T-cell (primary cell): ENCODE data around the gene GAGE10. TPM values are rescaled to one million over a fixed set of nuclear protein-coding genes. Genes with fewer than 3 reads are reported as not detected.

Experiments
- ATAC-seq, 4 experiments: fragments of 200-7000 bp in 3 of 4; fragments of 150-1000 bp in 1 of 4; cut with Tn5 transposase; replicated peaks in 1 of 4; 1 replicate in 3 of 4; 2 replicates in 1 of 4; pipeline ENCODE4 v1.10.0; 2021; ENCODE audit warnings: moderate library complexity in 3 of 4, mild to moderate bottlenecking in 2 of 4, moderate number of reproducible peaks in 1 of 4
- CTCF ChIA-PET, 2 donors: fragments of 300-600 bp; sonication (Branson Sonifier 250); formaldehyde crosslinking; loops; one replicate each; lab custom pipeline; 2022; ENCODE audit warnings: antibody characterized with exemption in 2 of 2; lab: Charles Lee
- POLR2A ChIA-PET, 2 donors: fragments of 300-600 bp; sonication (Branson Sonifier 250); formaldehyde crosslinking; loops; one replicate each; lab custom pipeline; 2022; ENCODE audit warnings: antibody characterized with exemption in 2 of 2; lab: Charles Lee
- DNase-seq, 35 experiments: peaks; one replicate each; pipeline versions ENCODE4 v3.0.0 to v3.0.0-alpha.2; 2013 to 2023
- H3K27ac ChIP-seq: one replicate; pipeline ENCODE4 v1.5.1; 2013; ENCODE audit warnings: low read length
- H3K27me3 ChIP-seq, 2 experiments: replicated peaks in 1 of 2; 1 replicate in 1 of 2; 2 replicates in 1 of 2; pipeline versions ENCODE4 v1.6.1 to v1.7.0; 2013; ENCODE audit warnings: low read length in 1 of 2, mixed read lengths in 1 of 2; ENCODE audit not compliant: control insufficient read depth in 2 of 2, insufficient read depth in 2 of 2; ENCODE audit errors: extremely low read depth in 1 of 2
- H3K36me3 ChIP-seq, 2 donors: 1 replicate in 1 of 2; 2 replicates in 1 of 2; pipeline versions ENCODE4 v1.6.1 to v1.7.0; 2013; ENCODE audit warnings: low read length in 1 of 2; ENCODE audit not compliant: control insufficient read depth in 2 of 2, insufficient read depth in 1 of 2; ENCODE audit errors: extremely low read depth in 1 of 2
- H3K4me1 ChIP-seq, 2 experiments: 1 replicate in 1 of 2; 2 replicates in 1 of 2; pipeline versions ENCODE4 v1.6.1 to v1.7.0; 2013; ENCODE audit warnings: low read length in 2 of 2, mixed read lengths in 1 of 2; ENCODE audit not compliant: insufficient read depth in 2 of 2, control insufficient read depth in 1 of 2; ENCODE audit errors: extremely low read depth in 1 of 2
- H3K4me3 ChIP-seq, 2 donors: 1 replicate in 1 of 2; 2 replicates in 1 of 2; pipeline versions ENCODE4 v1.5.1 to v1.7.0; 2013; ENCODE audit warnings: mild to moderate bottlenecking in 2 of 2, low read length in 1 of 2, moderate library complexity in 1 of 2; ENCODE audit not compliant: control insufficient read depth in 1 of 2; ENCODE audit errors: extremely low read depth in 1 of 2
- H3K9me3 ChIP-seq: 2 replicates; pipeline ENCODE4 v1.7.0; 2013
- H3K27ac Mint-ChIP-seq, 2 donors: one replicate each; pipeline ENCODE4 v1.8.0; 2020 to 2021; ENCODE audit warnings: mild to moderate bottlenecking in 2 of 2, mixed read lengths in 2 of 2
- H3K27me3 Mint-ChIP-seq, 2 donors: one replicate each; pipeline ENCODE4 v1.8.0; 2021 to 2022; ENCODE audit warnings: mixed read lengths in 2 of 2
- H3K36me3 Mint-ChIP-seq: one replicate; pipeline ENCODE4 v1.8.0; 2021; ENCODE audit warnings: mixed read lengths
- H3K4me1 Mint-ChIP-seq, 3 donors: one replicate each; pipeline ENCODE4 v1.8.0; 2020 to 2022; ENCODE audit warnings: mixed read lengths in 3 of 3, mild to moderate bottlenecking in 1 of 3
- H3K4me3 Mint-ChIP-seq, 3 donors: one replicate each; pipeline ENCODE4 v1.8.0; 2020 to 2022; ENCODE audit warnings: mild to moderate bottlenecking in 3 of 3, mixed read lengths in 3 of 3, moderate library complexity in 3 of 3
- H3K9me3 Mint-ChIP-seq, 3 donors: one replicate each; pipeline ENCODE4 v1.8.0; 2020 to 2022; ENCODE audit warnings: mixed read lengths in 3 of 3
- WGBS: methylation state at CpG from one replicate; pipeline ENCODE4 v1.1.5; 2013; ENCODE audit warnings: missing lambda C conversion rate; ENCODE audit not compliant: insufficient coverage; 5-methylcytosine and 5-hydroxymethylcytosine counted together
- total RNA-seq, 35 experiments: library from RNA in 6 of 35; stranded (reverse) in 6 of 35; fragments of 120-200 nt in 1 of 35; gene quantifications; one replicate each; pipeline versions ENCODE4 v1.2.1 to v1.2.4 and lab custom pipeline; 2013 to 2026

Gene GAGE10, protein sequence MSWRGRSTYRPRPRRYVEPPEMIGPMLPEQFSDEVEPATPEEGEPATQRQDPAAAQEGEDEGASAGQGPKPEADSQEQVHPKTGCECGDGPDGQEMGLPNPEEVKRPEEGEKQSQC
- total RNA-seq (under 1 TPM in 1 of 5 donors, not detected in 4; 0.66 TPM), total RNA-seq (lab: John Stamatoyannopoulos, UW) (0 to 0.34 (median 0.06) reads per million in 29 experiments)
- not detected for total RNA-seq (2013)

DNA sequence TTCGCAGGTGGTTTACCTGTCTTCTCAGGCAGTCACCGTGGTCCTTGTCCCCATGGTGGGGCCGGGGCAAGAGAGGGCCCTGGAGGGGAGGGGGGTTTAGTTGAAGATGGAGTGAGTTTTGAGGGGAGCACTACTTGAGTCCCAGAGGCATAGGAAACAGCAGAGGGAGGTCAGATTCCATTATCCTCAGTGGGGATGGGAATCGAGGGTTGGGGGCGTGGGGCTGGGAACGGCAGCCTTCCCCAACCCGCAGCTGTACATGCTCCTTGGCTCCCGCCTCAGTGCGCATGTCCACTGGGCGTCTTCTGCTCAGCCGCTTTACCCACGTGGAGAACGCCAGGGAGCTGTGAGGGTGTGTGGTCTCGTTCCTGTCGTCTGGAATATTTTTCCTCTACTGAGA, at the start of gene GAGE10:
TSS of gene GAGE10 (plus strand) at position 301 of the 400 bp plus-strand sequence. CDS start 1,214 bp downstream, outside the sequence.
- 84% methylated on average over 5 of the region's 15 CpGs for WGBS
- CTCF ChIA-PET: no interaction called here

DNA sequence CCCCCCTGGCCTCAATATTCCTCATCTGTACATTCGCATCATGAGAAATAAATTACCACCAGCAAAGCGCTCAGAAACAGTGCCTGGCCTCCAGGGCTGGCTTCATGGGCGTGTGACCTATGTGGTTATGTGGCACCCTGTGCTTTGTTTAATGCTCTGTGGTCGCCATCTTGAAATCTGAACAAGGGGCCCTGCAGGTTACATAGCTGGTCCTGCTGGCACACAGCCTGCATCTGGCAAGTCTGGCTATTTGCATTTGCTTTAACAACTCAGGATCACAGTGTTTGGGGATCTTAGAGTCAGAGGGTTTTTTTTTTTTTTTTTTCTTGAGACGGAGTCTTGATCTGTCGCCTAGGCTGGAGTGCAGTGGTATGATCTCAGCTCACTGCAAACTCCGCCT, 48.8 kb upstream of the GAGE10 start:
- POLR2A ChIA-PET: no interaction called here
- peaks cover 0 to 30% of the 10 kb centered on the region in 2 experiments for H3K4me1 ChIP-seq

More for the DNA sequence above, at the start of gene GAGE10:
- DNase-seq (no peak), ATAC-seq (no peak)
- H3K4me3 ChIP-seq: no peak within 1 kb of the TSS
- H3K36me3 ChIP-seq: no peaks in the 10 kb centered on the region
- no peaks in the 10 kb centered on the region for H3K9me3 ChIP-seq
- Mint-ChIP-seq H3K4me3 (no peak within 1 kb of the TSS), H3K4me1 (peaks cover 2 to 6% (median 5%) of the 10 kb centered on the region in 3 donors), H3K27ac (no peak within 1 kb of the TSS), H3K36me3 (no peaks in the 10 kb centered on the region), H3K27me3 (peaks cover 0 to 16% of the 10 kb centered on the region in 2 donors), H3K9me3 (no peaks in the 10 kb centered on the region)
- no peaks in the 10 kb centered on the region for H3K27me3 ChIP-seq
- H3K27ac ChIP-seq: no peak within 1 kb of the TSS
- POLR2A ChIA-PET: no interaction called here
- peaks cover 0 to 3% of the 10 kb centered on the region in 2 experiments for H3K4me1 ChIP-seq

DNA sequence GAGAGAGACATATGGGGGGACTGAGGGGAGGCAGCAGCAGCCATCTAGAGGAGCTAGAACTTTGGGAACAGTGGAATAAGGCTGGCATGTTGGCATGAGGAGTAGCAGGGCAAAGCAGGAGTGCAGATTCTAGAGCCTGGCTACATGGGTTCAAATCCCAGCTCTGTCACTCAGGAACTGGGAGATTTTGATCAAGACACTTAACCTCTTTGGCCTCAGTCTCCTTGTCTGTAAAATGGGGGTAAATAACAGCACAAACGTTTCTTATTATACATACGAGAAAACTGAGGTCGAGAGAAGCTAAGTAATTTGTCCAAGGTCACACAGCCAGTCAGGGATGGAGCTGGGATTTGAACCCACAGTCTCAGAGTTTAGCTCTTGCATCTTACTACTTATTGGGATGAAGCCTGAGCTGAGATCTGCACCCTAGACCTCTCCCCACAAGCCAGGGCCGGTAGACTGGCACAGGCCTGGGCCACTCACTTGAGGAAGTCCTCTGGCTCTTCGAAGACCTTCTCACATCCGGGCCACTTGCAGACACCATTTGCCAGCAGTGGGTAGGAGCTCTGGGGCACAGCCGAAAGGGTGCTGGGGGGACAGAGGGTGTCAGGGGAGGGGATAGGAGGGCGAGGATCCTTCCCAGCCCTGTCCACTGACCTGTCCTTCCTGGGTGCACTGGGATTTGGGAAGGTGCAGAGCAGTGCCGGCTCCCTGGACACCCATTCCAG, 47.0 kb upstream of the GAGE10 start:
- Histone ChIP-seq H3K27me3 (no peaks in the 10 kb centered on the region), H3K4me1 (peaks cover 0 to 31% of the 10 kb centered on the region in 2 experiments), H3K36me3 (no peaks in the 10 kb centered on the region), H3K27ac (no peak overlapping the region), H3K4me3 (no peak overlapping the region), H3K9me3 (no peaks in the 10 kb centered on the region)
- Mint-ChIP-seq H3K4me1 (peaks cover 22 to 35% (median 31%) of the 10 kb centered on the region in 3 donors), H3K9me3 (no peaks in the 10 kb centered on the region), H3K36me3 (peaks cover 9% of the 10 kb centered on the region), H3K27ac (peak overlapping the region; percentile 49 to 52), H3K4me3 (no peak overlapping the region), H3K27me3 (peaks cover 0 to 3% of the 10 kb centered on the region in 2 donors)
- no peak for DNase-seq
- POLR2A ChIA-PET: interaction anchor here (0.5 to 0.7 kb wide), 2 partner anchors 129 to 541 kb away, joined by 3 to 4 read pairs; no protein-coding TSS in a partner anchor
- no CpG with 5 or more reads among the region's 9 CpGs for WGBS
- ATAC-seq: no peak
- CTCF ChIA-PET: interaction anchor here in 1 of 2 donors (0.5 kb wide), 1 partner anchor 20 kb away, joined by 3 read pairs; no protein-coding TSS in a partner anchor

More for the DNA sequence above, 48.8 kb upstream of the GAGE10 start:
- H3K9me3 ChIP-seq: no peaks in the 10 kb centered on the region
- Mint-ChIP-seq H3K36me3 (peaks cover 12% of the 10 kb centered on the region), H3K27ac (no peak overlapping the region), H3K4me1 (peaks cover 22 to 37% (median 33%) of the 10 kb centered on the region in 3 donors), H3K27me3 (peaks cover 0 to 10% of the 10 kb centered on the region in 2 donors), H3K9me3 (no peaks in the 10 kb centered on the region), H3K4me3 (no peak overlapping the region)
- no peak for ATAC-seq
- 80% methylated on average over 1 of the region's 7 CpGs for WGBS
- CTCF ChIA-PET: no interaction called here
- no peaks in the 10 kb centered on the region for H3K27me3 ChIP-seq
- H3K4me3 ChIP-seq: no peak overlapping the region
- DNase-seq: no peak
- no peak overlapping the region for H3K27ac ChIP-seq
- peaks cover 0 to 2% of the 10 kb centered on the region in 2 donors for H3K36me3 ChIP-seq

DNA sequence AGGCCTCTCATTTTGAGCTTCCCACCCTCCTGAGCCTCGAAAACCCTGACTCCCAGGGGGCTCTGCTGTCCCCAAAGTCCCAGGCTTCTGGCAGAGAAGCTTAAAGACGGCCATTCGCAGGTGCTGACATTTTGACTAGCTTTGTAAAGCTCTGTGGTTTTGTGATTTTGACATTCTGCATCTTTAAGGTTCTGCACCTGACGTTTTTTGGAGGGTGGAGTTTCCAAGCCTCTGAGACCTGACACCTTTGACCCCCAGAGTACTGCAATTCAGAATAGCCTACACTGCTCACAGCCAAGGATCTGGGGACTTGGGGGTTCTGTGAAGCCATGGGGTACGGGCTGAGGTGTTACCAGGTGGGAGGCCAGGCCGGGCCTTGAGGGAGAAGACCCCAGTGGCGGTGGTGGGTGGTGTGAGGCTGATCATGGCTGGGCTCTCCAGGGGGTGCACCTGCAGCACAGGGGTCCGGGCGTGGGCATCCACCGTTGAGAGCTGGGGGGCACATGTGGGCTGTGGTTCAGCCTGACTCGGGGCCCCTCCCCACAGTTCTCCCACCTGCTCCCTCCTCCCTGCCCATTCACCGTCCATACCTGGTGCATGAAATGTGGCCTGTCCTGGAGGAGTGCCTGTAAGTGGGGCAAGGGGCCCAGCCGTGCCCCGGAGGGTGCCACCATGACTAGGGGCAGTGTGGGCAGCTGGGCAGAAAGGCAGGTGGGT, 46.2 kb upstream of the GAGE10 start:
- peaks cover 0 to 31% of the 10 kb centered on the region in 2 experiments for H3K4me1 ChIP-seq
- no peaks in the 10 kb centered on the region for H3K27me3 ChIP-seq
- ChIA-PET POLR2A (interaction anchor here in 1 of 2 donors (0.7 kb wide), 1 partner anchor 542 kb away, joined by 4 read pairs; no protein-coding TSS in a partner anchor), CTCF (no interaction called here)
- Mint-ChIP-seq H3K36me3 (peaks cover 5% of the 10 kb centered on the region), H3K9me3 (no peaks in the 10 kb centered on the region), H3K27ac (peak overlapping the region; percentile 84 to 87), H3K27me3 (peaks cover 0 to 7% of the 10 kb centered on the region in 2 donors), H3K4me3 (peak overlapping the region in 1 of 3 donors; percentile 57), H3K4me1 (peaks cover 22 to 38% (median 37%) of the 10 kb centered on the region in 3 donors)
- WGBS: 30% methylated on average over 2 of the region's 14 CpGs
- H3K36me3 ChIP-seq: no peaks in the 10 kb centered on the region
- DNase-seq (no peak), ATAC-seq (peak in 1 of 4 experiments; percentile 38)
- H3K27ac ChIP-seq: peak overlapping the region; percentile 47
- H3K9me3 ChIP-seq: no peaks in the 10 kb centered on the region
- H3K4me3 ChIP-seq: no peak overlapping the region

DNA sequence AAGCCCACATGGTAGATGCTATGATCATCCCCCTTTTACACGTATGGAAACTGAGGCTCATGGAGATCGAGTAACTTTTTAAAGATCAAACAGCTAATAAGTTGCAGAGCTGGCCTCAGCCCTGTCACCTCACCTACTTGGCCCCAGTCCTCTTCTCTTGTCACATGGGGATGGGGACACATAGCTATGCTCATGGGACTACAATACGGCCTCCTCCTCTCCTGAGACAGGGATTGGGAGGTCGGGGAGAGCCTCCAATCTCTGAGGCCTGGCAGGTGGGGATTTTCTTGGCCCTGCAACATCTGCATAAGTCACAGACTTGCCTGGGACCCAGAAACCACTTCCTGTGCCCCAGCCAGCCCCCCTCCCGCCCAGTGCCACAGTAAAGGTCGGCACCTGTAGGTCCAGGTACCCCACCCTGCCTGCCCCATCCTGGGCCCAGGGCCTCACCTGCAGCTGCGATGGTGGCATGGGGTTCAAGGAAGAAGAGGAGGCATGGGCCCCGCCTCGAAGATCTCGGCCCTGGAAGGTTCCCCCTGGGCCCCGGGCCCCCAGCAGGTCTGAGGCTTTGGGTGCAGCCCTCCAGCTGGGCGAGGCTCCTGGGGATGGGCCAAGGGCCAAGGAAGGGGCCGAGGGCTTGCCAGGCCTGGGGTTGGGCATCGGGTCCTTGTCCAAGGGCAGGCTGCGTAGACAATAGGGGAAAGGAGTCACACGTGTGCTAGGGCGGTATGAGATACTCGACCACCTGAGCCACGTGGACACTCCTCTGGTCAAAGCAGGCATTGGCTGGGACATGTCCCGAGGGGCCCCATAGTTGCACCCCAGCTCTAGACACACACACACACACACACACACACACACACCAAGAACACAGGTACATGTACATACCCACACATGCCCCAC, 45.3 kb upstream of the GAGE10 start:
- ATAC-seq: peak; percentile 31 to 74 (median 67)

More for the DNA sequence above, 45.3 kb upstream of the GAGE10 start:
- Histone ChIP-seq H3K4me3 (no peak overlapping the region), H3K27me3 (no peaks in the 10 kb centered on the region), H3K27ac (peak overlapping the region; percentile 47), H3K4me1 (peaks cover 0 to 31% of the 10 kb centered on the region in 2 experiments), H3K9me3 (no peaks in the 10 kb centered on the region), H3K36me3 (no peaks in the 10 kb centered on the region)
- H3K36me3 Mint-ChIP-seq: no peaks in the 10 kb centered on the region
- no peaks in the 10 kb centered on the region for H3K9me3 Mint-ChIP-seq
- WGBS: 47% methylated on average over 6 of the region's 20 CpGs
- CTCF ChIA-PET: no interaction called here
- peaks cover 0 to 5% of the 10 kb centered on the region in 2 donors for H3K27me3 Mint-ChIP-seq
- H3K4me3 Mint-ChIP-seq: peak overlapping the region in 1 of 3 donors; percentile 57
- DNase-seq: peak in 13 of 35 experiments; percentile 2 to 43 (median 18)
- H3K4me1 Mint-ChIP-seq: peaks cover 22 to 38% (median 37%) of the 10 kb centered on the region in 3 donors
- POLR2A ChIA-PET: no interaction called here
- H3K27ac Mint-ChIP-seq: peak overlapping the region; percentile 84 to 87
